Sigmoid colon (tissue), 7 donors: ENCODE data around the gene FAM118B. TPM values are rescaled to one million over a fixed set of nuclear protein-coding genes. Genes with fewer than 3 reads are reported as not detected.

Source experiments
- DNase-seq: peaks from one replicate; pipeline ENCODE4 v3.0.0-alpha.2; 2019
- H3K27ac ChIP-seq, 4 donors: fragments of 200-600 bp; sonication (generic); one replicate each; pipeline ENCODE4 v1.5.1; 2016 to 2019; ENCODE audit warnings: mild to moderate bottlenecking in 1 of 4
- H3K27me3 ChIP-seq, 3 donors: fragments of 200-600 bp; sonication (generic); one replicate each; pipeline ENCODE4 v1.5.1; 2019; ENCODE audit warnings: mild to moderate bottlenecking in 1 of 3
- H3K36me3 ChIP-seq, 4 donors: fragments of 200-600 bp; sonication (generic); one replicate each; pipeline ENCODE4 v1.5.1; 2016 to 2019
- H3K4me1 ChIP-seq, 4 donors: fragments of 200-600 bp; sonication (generic); one replicate each; pipeline ENCODE4 v1.5.1; 2017 to 2019
- H3K4me3 ChIP-seq, 4 donors: fragments of 200-600 bp; sonication (generic); one replicate each; pipeline ENCODE4 v1.5.1; 2017 to 2019; ENCODE audit warnings: mild to moderate bottlenecking in 2 of 4, moderate library complexity in 1 of 4
- H3K9me3 ChIP-seq, 4 donors: fragments of 200-600 bp in 3 of 4; sonication (generic) in 3 of 4; one replicate each; pipeline versions ENCODE4 v1.5.1 to v1.6.1; 2013 to 2019
- CTCF ChIP-seq, 4 experiments: fragments of 450-650 bp in 3 of 4; fragments of 200-600 bp in 1 of 4; IDR thresholded peaks; one replicate each; pipeline ENCODE4 v1.5.1; 2016 to 2019; ENCODE audit warnings: antibody characterized with exemption in 4 of 4, mild to moderate bottlenecking in 3 of 4, moderate library complexity in 2 of 4
- EP300 ChIP-seq, 4 donors: sonication (generic); formaldehyde crosslinking; IDR thresholded peaks; one replicate each; pipeline ENCODE4 v1.6.1; 2017; ENCODE audit warnings: antibody characterized with exemption in 4 of 4
- POLR2A ChIP-seq, 2 donors: fragments of 450-650 bp; IDR thresholded peaks; one replicate each; pipeline ENCODE4 v1.6.1; 2016; ENCODE audit warnings: antibody characterized with exemption in 2 of 2, mild to moderate bottlenecking in 2 of 2, moderate library complexity in 2 of 2
- POLR2AphosphoS5 ChIP-seq, 4 donors: sonication (generic); formaldehyde crosslinking; IDR thresholded peaks; one replicate each; pipeline ENCODE4 v1.6.1; 2017; ENCODE audit warnings: antibody characterized with exemption in 4 of 4
- WGBS, 2 donors: extraction: QIAGEN DNeasy Blood & Tissue Kit; methylation state at CpG; one replicate each; pipeline ENCODE4 v1.1.7; 2013; 5-methylcytosine and 5-hydroxymethylcytosine counted together
- intact Hi-C: fragments of 100-400 bp; cut with DNase I; formaldehyde crosslinking; loops from one replicate; pipeline ENCODE4 v1.15.1; 2023
- polyA plus RNA-seq, 3 donors: library from polyadenylated mRNA; stranded (reverse); fragments of 200-250 nt; gene quantifications; one replicate each; pipeline ENCODE4 v1.2.3, GENCODE V29; 2013
- total RNA-seq, 4 donors: library from RNA; depleted of rRNA; stranded (reverse); fragments of >200 nt; gene quantifications; one replicate each; pipeline ENCODE4 v1.1.0, GENCODE V29; 2016
- donor health status: healthy with polysubstance abuse.
- donor health status: Bipolar disorder and iron deficiency.
- donor health status: healthy.

Gene FAM118B
- total and polyA plus RNA-seq, 7 donors, result 13.3 to 54.3 (median 22.2) TPM

DNA sequence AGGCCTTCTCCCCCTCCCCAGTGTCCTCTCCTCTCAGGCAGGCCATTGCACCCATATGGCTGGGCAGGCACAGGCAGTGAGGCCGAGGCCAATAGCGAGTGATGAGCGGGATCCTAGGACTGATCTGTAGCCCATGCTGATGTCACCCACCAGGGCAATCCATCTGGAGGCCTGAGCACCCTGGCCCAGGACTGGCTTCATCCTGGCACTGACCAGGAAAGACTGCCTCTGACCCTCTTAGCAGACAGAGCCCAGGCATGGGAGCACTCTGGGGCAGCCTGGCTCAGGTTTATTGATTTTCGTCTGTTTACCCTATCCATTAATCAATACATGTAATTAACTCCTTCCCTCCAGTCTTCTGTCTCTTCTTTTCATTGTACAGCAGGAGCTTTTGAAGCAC, 66.2 kb downstream of the FAM118B start:
- intact Hi-C loops, result no loop called here
- Histone ChIP-seq H3K27ac (no peak overlapping the region), H3K4me1 (peaks cover 0 to 12% (median 7%) of the 10 kb centered on the region in 4 donors), H3K36me3 (peaks cover 0 to 51% (median 20%) of the 10 kb centered on the region in 4 donors), H3K9me3 (no peaks in the 10 kb centered on the region), H3K27me3 (no peaks in the 10 kb centered on the region), H3K4me3 (no peak overlapping the region)
- no peak for TF ChIP-seq CTCF (IDR thresholded peaks at IDR 0.05)
- TF ChIP-seq POLR2A (IDR thresholded peaks at IDR 0.05), result no peak
- TF ChIP-seq POLR2AphosphoS5 (IDR thresholded peaks at IDR 0.05), result no peak
- no peak for DNase-seq
- 92 to 94% methylated on average over 4 of the region's 4 CpGs for whole genome bisulfite sequencing, 2 donors

DNA sequence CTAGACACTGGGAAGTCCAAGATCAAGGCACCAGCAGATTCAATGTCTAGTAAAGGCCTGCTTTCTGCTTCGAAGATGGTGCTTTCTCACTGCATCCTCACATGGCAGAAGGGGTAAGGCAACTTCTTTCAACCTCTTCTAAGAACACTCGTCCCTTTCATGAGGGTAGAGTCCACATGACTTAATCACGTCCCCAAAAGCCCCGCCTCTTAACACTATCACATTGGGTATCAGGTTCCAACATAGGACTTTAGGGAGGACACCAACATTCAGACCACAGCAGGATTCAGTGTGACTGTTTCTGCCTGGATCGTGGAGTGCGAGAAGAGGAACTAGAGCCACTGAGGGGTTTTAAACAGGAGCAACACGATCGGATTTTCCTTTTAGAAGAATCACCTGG, 67.6 kb downstream of the FAM118B start:
- Histone ChIP-seq H3K4me3 (no peak overlapping the region), H3K36me3 (peaks cover 0 to 36% (median 16%) of the 10 kb centered on the region in 4 donors), H3K27me3 (no peaks in the 10 kb centered on the region), H3K27ac (no peak overlapping the region), H3K9me3 (no peaks in the 10 kb centered on the region), H3K4me1 (peaks cover 0 to 21% (median 10%) of the 10 kb centered on the region in 4 donors)
- intact Hi-C loops, result no loop called here
- 70 to 83% methylated on average over 8 of the region's 8 CpGs for WGBS, 2 donors
- TF ChIP-seq CTCF (IDR thresholded peaks at IDR 0.05), result no peak
- TF ChIP-seq POLR2A (IDR thresholded peaks at IDR 0.05), result no peak
- no peak for DNase-seq

DNA sequence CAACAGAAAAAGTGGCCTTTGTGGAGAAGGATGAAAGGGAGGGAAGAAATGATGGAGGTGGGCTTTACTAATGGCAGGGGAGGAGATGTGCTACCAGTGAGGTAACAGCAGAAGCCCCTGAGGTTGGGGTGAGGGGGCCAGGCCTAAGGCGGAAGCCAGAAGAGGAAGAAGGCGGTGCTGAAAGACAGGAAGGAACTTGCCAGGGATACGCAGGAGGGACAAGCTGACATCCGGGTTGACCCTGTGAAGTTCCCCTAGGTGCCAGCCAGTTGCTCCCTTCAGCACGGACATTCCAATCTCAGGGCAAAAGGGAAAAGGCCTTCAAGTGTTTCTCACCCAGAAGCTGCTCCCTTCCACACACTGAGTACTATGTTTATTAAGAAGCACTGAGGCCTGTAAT, 69.0 kb downstream of the FAM118B start:
- Histone ChIP-seq H3K27ac (peak overlapping the region in 1 of 4 donors; percentile 17), H3K4me1 (peaks cover 0 to 29% (median 17%) of the 10 kb centered on the region in 4 donors), H3K9me3 (no peaks in the 10 kb centered on the region), H3K27me3 (no peaks in the 10 kb centered on the region), H3K36me3 (peaks cover 0 to 22% (median 9%) of the 10 kb centered on the region in 4 donors), H3K4me3 (no peak overlapping the region)
- no peak for TF ChIP-seq POLR2AphosphoS5 (IDR thresholded peaks at IDR 0.05)
- no peak for TF ChIP-seq POLR2A (IDR thresholded peaks at IDR 0.05)
- no peak for TF ChIP-seq EP300 (IDR thresholded peaks at IDR 0.05)
- no peak for TF ChIP-seq CTCF (IDR thresholded peaks at IDR 0.05)
- peak; percentile 68 for DNase-seq
- intact Hi-C loops, result no loop called here
- 62 to 84% methylated on average over 5 of the region's 5 CpGs for WGBS, 2 donors

DNA sequence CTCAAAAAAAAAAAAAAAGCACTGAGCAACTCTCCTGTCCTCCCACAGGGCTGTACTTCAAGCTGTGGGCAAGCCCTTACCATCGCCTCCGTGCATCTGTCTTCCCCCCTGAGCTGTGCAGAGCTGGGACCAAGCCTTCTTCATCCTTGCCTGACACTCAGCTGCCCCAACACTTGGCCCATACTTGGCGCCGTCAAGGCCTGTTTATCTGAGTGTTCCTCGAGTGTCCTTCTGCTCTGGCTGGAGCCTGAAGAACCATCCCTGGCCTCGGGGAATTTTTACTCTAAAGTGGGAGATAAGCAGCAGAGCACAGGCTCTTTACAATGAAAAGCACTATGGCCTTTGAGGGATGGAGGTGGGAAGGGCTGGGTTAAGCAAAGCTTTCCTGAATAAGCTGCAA, 69.7 kb downstream of the FAM118B start:
- no peaks in the 10 kb centered on the region for H3K27me3 ChIP-seq
- peaks cover 0 to 19% (median 6%) of the 10 kb centered on the region in 4 donors for H3K36me3 ChIP-seq
- peaks cover 0 to 29% (median 17%) of the 10 kb centered on the region in 4 donors for H3K4me1 ChIP-seq
- no peaks in the 10 kb centered on the region for H3K9me3 ChIP-seq
- no peak overlapping the region for H3K4me3 ChIP-seq
- DNase-seq, result peak; percentile 40
- 91 to 93% methylated on average over 6 of the region's 6 CpGs for WGBS, 2 donors
- intact Hi-C loops, result no loop called here
- TF ChIP-seq POLR2A (IDR thresholded peaks at IDR 0.05) (no peak), POLR2AphosphoS5 (IDR thresholded peaks at IDR 0.05) (no peak), EP300 (IDR thresholded peaks at IDR 0.05) (no peak), CTCF (IDR thresholded peaks at IDR 0.05) (no peak)
- peak overlapping the region in 3 of 4 donors; percentile 91 to 94 (median 94) for H3K27ac ChIP-seq

GRCh38 chr11:126281666-126282175, 70.1 kb downstream of the FAM118B start:
- DNase-seq, result peak; percentile 56
- Histone ChIP-seq H3K4me1 (peaks cover 0 to 29% (median 17%) of the 10 kb centered on the region in 4 donors), H3K27ac (peak overlapping the region; percentile 91 to 94 (median 92)), H3K36me3 (peaks cover 0 to 22% (median 6%) of the 10 kb centered on the region in 4 donors), H3K9me3 (no peaks in the 10 kb centered on the region), H3K4me3 (peak overlapping the region in 2 of 4 donors; percentile 78 to 92), H3K27me3 (no peaks in the 10 kb centered on the region)
- no peak for TF ChIP-seq CTCF (IDR thresholded peaks at IDR 0.05)
- TF ChIP-seq POLR2A (IDR thresholded peaks at IDR 0.05), result no peak
- no peak for TF ChIP-seq EP300 (IDR thresholded peaks at IDR 0.05)
- WGBS, 2 donors, result 92 to 95% methylated on average over 10 of the region's 10 CpGs
- intact Hi-C loops, result no loop called here
